Measurements from ENCODE around the gene ADAMTS12.
"Not testable (repeated sequence)": the region's sequence is repeated elsewhere in the genome, so short reads cannot be mapped to it uniquely, and the experiment has no call there.

Gene ADAMTS12

GRCh38 chr5:33556330-33557328, 335.2 kb downstream of the ADAMTS12 start:
- in situ Hi-C loops (cut with MboI; ENCODE audit: low sequenced_read_pairs): no loop called here

GRCh38 chr5:33549982-33550567, 341.7 kb downstream of the ADAMTS12 start:
- in situ Hi-C loops (cut with MboI; ENCODE audit: low sequenced_read_pairs): no loop called here

DNA sequence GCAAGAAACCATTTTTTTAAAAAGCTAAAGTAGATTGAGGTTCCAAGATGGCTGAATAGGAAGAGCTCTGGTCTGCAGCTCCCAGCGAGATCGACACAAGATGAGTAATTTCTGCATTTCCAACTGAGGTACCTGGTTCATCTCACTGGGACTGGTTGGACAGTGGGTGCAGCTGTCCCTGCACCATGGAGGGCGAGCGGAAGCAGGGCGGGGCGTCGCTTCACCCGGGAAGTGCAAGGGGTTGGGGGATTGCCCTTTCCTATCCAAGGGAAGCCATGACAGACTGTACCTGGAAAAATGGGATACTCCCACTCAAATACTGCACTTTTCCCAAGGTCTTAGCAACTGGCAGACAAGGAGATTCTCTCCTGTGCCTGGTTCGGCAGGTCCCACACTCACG, 352.0 kb downstream of the ADAMTS12 start:
- in situ Hi-C loops (cut with MboI; ENCODE audit: low sequenced_read_pairs): not testable (repeated sequence)

DNA sequence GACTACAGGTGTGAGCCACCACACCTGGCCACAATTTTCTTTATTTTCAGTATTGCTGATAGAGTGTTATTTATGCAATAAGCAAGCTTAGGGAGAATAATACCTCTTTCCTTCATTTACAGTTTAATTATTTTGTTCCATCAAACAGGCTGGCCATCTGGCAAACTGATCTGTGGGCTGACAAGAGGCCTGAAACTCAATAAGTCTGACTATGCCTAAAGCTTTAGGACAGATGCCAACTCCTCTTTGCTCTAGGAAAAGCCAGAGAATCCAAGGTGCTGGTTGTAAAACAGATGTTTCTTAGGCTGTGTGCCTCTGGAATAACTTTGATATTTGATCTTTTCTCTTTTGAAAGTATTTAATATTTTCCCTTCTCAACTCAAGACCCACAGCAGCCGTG, 352.6 kb downstream of the ADAMTS12 start:
- in situ Hi-C loops (cut with MboI; ENCODE audit: low sequenced_read_pairs): no loop called here

DNA sequence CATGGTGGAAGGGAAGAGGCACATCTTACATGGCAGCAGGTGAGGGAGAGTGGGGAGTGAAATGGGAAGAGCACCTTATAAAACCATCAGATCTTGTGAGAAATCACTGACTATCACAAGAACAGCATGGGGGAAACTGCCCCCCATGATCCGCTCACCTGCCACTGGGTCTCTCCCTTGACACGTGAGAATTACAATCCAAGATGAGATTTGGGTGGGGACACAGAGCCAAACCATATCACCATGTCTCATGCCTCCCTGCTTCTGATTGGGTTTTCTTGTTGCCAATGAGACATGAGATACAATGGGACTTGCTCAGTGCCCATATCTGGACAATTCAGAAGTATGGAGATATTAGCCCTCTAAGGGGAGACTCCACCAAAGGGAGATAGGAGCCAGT, 353.6 kb downstream of the ADAMTS12 start:
- in situ Hi-C loops (cut with MboI; ENCODE audit: low sequenced_read_pairs): no loop called here

GRCh38 chr5:33537240-33537639, 354.6 kb downstream of the ADAMTS12 start:
- in situ Hi-C loops (cut with MboI; ENCODE audit: low sequenced_read_pairs): no loop called here

DNA sequence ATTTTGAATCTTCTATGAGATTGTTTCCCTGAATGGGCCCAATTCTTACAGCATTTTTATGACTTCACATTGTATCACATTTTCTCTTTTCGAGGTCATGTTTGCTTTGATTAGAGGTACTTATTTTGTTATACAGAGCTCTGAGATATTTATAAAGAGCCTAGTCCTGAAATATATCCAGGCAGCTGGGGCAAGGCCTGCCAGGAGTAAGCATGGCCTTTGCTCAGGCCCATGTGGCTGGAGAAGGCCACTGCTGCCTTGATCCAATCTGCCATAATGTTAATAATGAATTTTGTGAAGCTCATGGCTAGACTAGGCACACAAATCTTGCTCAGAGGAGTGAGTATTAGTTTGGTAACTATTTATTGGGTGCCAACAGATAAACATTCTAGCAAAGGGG, 355.0 kb downstream of the ADAMTS12 start:
- in situ Hi-C loops (cut with MboI; ENCODE audit: low sequenced_read_pairs): no loop called here

DNA sequence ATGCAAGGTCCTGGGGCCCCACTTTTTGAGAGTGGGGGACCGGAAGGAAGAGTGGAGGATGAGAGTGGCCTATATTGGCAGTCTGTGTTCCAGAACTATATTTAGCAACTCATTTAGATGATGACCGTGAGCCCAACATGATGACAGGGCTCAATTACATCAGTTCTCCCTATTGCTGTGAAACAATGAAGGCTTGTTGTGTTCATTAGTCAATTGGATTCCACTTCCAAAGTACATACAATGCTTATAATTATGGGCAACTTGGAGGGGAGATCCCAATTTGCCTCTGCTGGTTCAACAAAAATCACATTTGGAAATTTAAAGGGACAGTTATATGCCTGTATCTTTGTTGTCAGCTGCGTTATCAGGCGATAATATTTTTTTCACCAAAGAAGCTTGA, 360.0 kb downstream of the ADAMTS12 start:
- in situ Hi-C loops (cut with MboI; ENCODE audit: low sequenced_read_pairs): no loop called here

DNA sequence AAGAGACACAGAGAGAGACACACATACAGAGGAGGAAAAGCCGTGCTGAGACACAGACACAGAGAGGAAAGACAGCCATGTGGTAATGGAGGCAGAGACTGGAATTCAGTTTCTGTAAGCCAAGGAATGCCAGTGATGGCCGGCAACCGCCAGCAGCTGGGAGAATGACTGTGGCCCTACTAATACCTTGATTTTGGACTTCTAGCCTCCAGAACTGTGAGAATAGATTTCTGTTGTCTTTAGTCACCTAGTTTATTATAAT, 360.8 kb downstream of the ADAMTS12 start:
- in situ Hi-C loops (cut with MboI; ENCODE audit: low sequenced_read_pairs): no loop called here

DNA sequence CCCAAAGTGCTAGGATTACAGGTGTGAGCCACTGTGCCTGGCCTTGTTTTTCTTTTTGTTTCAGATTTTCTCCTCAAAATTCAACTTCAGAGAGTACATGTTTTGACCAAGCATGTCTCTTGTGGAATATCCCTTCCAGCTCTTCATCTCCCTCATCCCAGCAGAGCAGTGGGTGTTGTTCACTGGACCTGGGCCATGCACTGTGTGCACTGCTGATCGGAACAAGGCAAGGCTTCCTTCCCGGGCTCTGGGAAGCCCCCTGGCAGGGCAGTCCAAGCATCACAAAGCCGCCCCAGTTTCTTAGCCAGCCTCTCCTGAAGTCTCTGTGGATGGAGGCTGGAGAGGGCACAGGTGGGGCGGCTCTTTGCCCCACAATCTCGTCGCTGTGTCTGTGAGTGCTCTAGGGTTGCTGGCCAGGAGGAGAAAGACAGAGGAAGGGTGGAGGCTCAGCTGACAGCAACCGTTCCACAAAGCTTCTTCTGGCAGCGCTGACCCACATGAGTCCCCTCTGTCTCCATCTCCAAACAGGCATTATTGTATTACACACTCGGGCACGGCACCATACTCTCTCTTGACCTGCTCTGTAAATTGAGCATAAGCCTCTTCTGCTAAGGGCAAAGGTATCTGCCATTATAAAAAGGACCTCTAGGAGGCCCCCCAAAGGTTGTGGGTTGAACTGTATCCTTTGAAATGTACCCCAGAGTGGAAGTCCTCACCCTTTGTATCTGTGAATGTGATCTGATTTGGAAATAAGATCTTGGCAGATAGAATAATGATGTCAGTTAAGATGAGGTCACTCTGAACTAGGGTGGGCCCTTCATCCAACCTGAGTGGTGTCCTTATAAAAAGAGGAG, 361.4 kb downstream of the ADAMTS12 start:
- in situ Hi-C loops (cut with MboI; ENCODE audit: low sequenced_read_pairs): no loop called here

DNA sequence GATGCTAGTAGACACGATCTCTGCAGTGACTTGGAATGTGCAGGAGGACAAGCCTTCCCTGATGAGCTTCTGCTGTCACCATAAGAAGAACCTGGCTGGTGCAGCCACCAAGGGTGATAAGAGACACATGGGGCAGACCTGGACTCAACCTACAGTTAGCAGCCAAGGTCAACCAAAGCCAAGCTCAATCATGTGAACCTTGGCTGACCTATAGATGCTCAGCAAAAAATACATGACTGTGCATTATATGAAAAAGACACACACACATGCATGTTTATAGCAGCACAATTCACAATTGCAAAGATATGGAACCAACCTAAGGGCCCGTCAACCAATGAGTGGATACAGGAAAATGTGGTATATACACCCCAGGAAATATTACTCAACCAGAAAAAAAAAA, 364.1 kb downstream of the ADAMTS12 start:
- in situ Hi-C loops (cut with MboI; ENCODE audit: low sequenced_read_pairs): no loop called here

DNA sequence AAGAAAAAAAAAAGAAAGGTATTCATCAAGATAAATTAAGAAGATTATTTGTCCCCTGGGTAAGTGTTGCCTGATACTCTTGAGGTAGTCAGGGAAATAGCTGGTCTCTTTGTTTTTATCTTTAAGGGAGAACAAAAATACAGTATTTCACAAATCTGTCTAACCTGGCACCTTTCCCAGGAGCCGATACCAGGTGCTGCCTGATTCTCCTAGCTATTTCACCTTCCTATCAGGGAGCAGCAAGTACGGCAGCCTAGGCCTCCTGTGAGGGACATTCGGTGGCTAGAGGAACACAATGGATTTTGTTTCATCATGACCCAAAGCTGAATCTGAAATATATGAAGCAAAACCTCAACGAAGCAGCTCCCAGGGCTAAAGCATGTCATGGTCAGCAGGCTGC, 365.0 kb downstream of the ADAMTS12 start:
- in situ Hi-C loops (cut with MboI; ENCODE audit: low sequenced_read_pairs): no loop called here

DNA sequence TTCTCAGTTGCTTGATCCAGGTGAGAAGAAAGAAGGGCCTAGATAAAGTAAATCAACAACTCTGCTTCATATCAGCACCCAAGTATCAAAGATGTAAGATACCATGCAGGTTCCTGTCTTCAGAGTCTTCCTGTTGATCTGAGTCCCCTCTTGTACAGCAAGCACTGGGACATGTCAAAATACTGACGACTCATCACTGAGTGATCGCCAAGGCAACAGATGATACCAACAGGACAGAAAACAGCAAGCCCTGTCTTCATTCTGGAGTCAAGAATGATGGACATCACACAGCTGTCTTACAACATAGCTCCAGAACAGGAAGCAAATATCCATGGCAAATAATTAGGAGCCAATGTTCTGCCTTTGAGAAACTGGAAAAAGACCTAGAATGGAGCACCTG, 367.3 kb downstream of the ADAMTS12 start:
- in situ Hi-C loops (cut with MboI; ENCODE audit: low sequenced_read_pairs): no loop called here

DNA sequence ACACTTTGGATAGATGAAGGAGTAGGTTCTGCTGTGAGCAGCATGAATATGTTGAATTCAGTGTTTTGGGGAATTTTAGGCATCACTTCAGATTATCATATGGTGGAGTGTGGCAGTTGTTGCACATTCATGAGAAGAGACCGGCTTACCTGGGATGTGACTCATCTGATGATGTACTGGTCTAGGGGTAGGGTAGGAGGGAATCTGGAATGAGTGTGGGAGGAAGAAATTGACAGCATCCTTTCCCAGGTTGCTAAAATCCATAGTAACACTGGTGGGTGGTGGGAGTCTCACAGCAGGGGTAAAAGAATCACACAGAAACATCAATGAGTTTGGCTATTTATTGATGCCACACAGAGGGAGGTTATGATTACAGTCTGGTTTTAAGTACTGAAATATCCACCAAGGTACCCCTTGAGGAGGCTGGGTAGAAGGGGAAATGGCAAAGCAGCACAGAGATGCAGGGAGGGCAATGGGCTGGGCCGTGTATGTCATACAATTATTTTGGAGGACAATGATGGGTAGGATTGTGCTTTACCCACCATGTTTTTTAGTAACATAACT, 368.5 kb downstream of the ADAMTS12 start:
- in situ Hi-C loops (cut with MboI; ENCODE audit: low sequenced_read_pairs): no loop called here

GRCh38 chr5:33516421-33516820, 375.4 kb downstream of the ADAMTS12 start:
- in situ Hi-C loops (cut with MboI; ENCODE audit: low sequenced_read_pairs): no loop called here

GRCh38 chr5:33515366-33515765, 376.4 kb downstream of the ADAMTS12 start:
- in situ Hi-C loops (cut with MboI; ENCODE audit: low sequenced_read_pairs): not testable (repeated sequence)

DNA sequence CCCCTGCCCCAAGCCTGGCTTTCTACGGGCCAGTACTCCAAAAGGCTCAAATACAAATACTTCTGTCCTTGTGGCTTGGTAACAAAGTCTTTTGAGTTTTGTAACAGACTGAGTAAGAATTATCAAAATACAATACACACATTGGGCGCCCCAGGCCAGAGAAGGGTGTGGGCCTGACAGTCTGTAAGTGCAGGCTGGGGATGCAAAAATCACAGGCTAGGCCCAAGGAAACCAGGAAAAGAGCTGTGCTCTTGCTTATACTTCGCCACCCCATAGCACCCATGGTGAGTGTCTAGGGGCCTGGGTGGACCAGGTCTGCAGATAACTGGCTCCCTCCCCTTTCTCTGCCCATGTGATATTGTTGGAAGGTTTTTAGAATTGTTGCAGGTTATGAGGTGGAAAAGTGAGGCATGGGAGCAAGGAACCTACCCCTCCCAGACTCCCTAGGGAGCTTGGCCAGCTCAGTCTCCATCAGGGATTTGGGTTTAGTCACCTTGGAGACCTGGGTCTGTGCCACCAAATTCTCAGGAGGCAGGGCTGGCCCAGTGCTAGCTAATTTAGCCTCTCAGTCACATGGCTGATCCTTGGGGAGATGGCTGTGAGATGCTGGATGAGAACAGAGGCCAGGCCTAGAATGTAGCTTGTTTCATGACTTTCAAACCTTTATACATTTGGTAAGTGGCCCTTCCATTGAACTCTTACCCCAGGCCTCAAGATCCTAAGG, 378.2 kb downstream of the ADAMTS12 start:
- in situ Hi-C loops (cut with MboI; ENCODE audit: low sequenced_read_pairs): no loop called here

DNA sequence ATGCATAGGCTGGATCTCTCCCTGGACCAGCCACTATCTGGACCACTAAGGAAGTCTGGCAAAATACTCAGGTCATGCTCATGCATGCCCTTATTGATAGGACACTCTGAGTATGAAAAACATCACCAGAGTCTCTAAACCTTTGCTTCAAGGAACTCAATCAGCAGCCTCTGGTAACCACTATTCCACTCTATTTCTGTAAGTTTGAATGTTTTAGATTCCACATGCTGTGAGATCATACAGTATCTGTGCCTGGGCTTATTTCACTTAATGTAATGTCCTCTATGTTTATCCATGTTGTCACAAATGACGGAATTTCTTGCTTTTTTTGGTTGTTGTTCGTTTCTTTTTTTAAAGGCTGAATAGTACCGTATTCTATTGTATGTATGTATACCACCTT, 382.8 kb downstream of the ADAMTS12 start:
- in situ Hi-C loops (cut with MboI; ENCODE audit: low sequenced_read_pairs): no loop called here

DNA sequence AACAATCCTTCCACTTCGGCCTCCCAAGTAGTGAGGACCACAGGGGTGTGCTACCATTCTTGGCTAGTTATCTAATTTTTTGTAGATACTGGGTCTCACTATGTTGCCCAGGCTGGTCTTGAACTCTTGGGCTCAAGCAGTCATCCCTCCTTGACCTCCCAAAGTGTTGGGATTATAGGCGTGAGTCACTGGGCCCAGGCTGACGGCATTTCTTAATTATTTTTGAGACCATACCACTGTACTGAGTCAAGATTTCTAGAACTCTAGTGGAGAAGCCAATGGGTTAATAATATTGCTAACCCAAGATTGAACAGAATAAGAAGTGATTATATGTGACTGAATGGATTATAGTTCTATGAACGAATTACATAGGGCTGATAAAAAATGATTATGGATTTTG, 384.4 kb downstream of the ADAMTS12 start:
- in situ Hi-C loops (cut with MboI; ENCODE audit: low sequenced_read_pairs): no loop called here

GRCh38 chr5:33504570-33504969, 387.2 kb downstream of the ADAMTS12 start:
- in situ Hi-C loops (cut with MboI; ENCODE audit: low sequenced_read_pairs): no loop called here

DNA sequence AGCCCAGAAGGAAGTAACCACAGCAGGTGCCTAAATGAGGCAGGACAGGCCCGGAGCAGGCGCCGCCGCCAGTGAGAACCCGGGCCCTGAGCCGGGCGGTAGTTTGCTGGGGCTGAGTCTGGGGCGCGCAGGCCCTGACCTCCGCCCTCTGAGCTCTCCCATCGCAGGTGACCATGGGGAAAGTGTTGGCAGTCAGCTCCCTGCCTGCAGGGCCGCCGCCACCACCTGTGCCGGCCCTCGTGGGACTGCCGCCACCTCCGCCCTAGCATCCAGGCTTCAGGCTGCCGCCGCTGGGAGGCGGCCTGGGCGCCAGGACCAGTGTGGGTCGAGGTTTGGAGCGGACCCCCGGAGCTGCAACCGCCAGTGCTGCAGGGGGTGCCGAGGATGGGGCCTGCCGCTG, 389.9 kb downstream of the ADAMTS12 start:
- in situ Hi-C loops (cut with MboI; ENCODE audit: low sequenced_read_pairs): no loop called here

All from hTERT RPE-1 (cell line).